ENCODE data around the gene MED9. TPM values are rescaled to one million over a fixed set of nuclear protein-coding genes. Genes with fewer than 3 reads are reported as not detected.
"Not testable (repeated sequence)": the region's sequence is repeated elsewhere in the genome, so short reads cannot be mapped to it uniquely, and the experiment has no call there.

MED9 gene
- total and polyA plus RNA-seq, 2 donors (not counting 1 experiment from before 2014, with no cell fraction given), result 10.5 to 11.7 TPM

DNA sequence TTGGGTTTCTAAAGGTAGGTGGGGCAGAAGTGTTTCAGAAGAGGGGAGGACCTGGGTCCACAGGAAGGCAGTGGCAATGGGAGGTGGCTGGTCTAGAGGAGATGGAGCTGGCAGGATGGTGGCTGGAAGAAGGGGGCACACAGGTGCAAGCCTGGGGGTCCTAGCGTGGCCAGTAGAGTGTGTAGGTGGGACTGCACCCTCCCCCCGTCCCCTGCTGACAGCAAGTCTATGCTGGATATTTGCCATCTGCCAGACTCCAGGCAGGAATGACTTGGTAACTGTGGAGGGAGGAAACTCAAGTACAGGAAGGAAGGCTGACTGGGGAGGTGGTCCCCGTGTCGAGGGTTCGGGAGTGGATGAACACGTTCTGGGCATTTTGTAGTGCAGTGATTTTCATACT lies 8.6 kb downstream of the MED9 start:
- H3K27ac ChIP-seq (ENCODE audit: insufficient read depth, low read length), result no peak overlapping the region
- H3K4me1 ChIP-seq (ENCODE audit: control insufficient read depth, extremely low read depth, insufficient read depth, low read length), result no peaks in the 10 kb centered on the region
- no peak overlapping the region for H2AFZ ChIP-seq (ENCODE audit: low read length)
- H3K36me3 ChIP-seq (ENCODE audit: control insufficient read depth, insufficient read depth, low read length), result peaks cover 3% of the 10 kb centered on the region
- H3K9me3 ChIP-seq (ENCODE audit: control insufficient read depth, insufficient read depth, low read depth, low read length), result no peaks in the 10 kb centered on the region
- no peak overlapping the region for H3K9ac ChIP-seq (ENCODE audit: insufficient read depth, low read length)
- no peak for DNase-seq (ENCODE audit: low read depth in 2 of 2)
- H3K27me3 ChIP-seq (ENCODE audit: control insufficient read depth, insufficient read depth, low read length), result no peaks in the 10 kb centered on the region
- peaks cover 23% of the 10 kb centered on the region for H3K79me2 ChIP-seq (ENCODE audit: control insufficient read depth, insufficient read depth, low read length)
- H3K4me3 ChIP-seq (replicated peaks in 1 of 4; ENCODE audit: control extremely low read depth in 1 of 4, insufficient read depth in 1 of 4, low read depth in 3 of 4, low read length in 4 of 4), result no peak overlapping the region
- no peak for TF ChIP-seq EZH2 (IDR thresholded peaks at IDR 0.05; ENCODE audit: low read length, missing control alignments)
- TF ChIP-seq, protein P1, sequence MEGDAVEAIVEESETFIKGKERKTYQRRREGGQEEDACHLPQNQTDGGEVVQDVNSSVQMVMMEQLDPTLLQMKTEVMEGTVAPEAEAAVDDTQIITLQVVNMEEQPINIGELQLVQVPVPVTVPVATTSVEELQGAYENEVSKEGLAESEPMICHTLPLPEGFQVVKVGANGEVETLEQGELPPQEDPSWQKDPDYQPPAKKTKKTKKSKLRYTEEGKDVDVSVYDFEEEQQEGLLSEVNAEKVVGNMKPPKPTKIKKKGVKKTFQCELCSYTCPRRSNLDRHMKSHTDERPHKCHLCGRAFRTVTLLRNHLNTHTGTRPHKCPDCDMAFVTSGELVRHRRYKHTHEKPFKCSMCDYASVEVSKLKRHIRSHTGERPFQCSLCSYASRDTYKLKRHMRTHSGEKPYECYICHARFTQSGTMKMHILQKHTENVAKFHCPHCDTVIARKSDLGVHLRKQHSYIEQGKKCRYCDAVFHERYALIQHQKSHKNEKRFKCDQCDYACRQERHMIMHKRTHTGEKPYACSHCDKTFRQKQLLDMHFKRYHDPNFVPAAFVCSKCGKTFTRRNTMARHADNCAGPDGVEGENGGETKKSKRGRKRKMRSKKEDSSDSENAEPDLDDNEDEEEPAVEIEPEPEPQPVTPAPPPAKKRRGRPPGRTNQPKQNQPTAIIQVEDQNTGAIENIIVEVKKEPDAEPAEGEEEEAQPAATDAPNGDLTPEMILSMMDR (conservative IDR thresholded peaks at IDR 0.05 in 1 of 2, IDR thresholded peaks at IDR 0.05 in 1 of 2; ENCODE audit: low read depth in 1 of 2, low read length in 2 of 2), result no peak
- H3K4me2 ChIP-seq (ENCODE audit: extremely low read depth, insufficient read depth, low read length), result no peak overlapping the region
- no peaks in the 10 kb centered on the region for H4K20me1 ChIP-seq (ENCODE audit: control insufficient read depth, extremely low read depth, insufficient read depth, low read length)

DNA sequence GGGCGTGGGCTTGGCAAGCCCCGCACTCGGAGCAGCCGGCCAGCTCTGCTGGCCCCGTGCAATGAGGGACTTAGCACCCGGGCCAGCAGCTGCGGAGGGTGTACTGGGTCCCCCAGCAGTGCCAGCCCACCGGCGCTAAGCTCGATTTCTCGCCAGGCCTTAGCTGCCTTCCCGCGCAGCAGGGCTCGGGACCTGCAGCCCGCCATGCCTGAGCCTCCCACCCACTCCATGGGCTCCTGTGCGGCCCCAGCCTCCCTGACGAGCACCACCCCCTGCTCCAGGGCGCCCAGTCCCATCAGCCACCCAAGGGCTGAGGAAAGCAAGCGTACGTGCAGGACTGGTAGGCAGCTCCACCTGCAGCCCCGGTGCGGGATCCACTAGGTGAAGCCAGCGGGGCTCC lies 9.6 kb downstream of the MED9 start:
- H3K27me3 ChIP-seq (ENCODE audit: control insufficient read depth, insufficient read depth, low read length); H3K27ac ChIP-seq (ENCODE audit: insufficient read depth, low read length); H3K9ac ChIP-seq (ENCODE audit: insufficient read depth, low read length); H3K4me2 ChIP-seq (ENCODE audit: extremely low read depth, insufficient read depth, low read length); DNase-seq (ENCODE audit: low read depth in 2 of 2); H3K36me3 ChIP-seq (ENCODE audit: control insufficient read depth, insufficient read depth, low read length); H3K4me1 ChIP-seq (ENCODE audit: control insufficient read depth, extremely low read depth, insufficient read depth, low read length); H4K20me1 ChIP-seq (ENCODE audit: control insufficient read depth, extremely low read depth, insufficient read depth, low read length); H3K9me3 ChIP-seq (ENCODE audit: control insufficient read depth, insufficient read depth, low read depth, low read length); H2AFZ ChIP-seq (ENCODE audit: low read length); H3K4me3 ChIP-seq (replicated peaks in 1 of 4; ENCODE audit: control extremely low read depth in 1 of 4, insufficient read depth in 1 of 4, low read depth in 3 of 4, low read length in 4 of 4): not testable (repeated sequence)
- H3K79me2 ChIP-seq (ENCODE audit: control insufficient read depth, insufficient read depth, low read length), result peaks cover 17% of the 10 kb centered on the region

DNA sequence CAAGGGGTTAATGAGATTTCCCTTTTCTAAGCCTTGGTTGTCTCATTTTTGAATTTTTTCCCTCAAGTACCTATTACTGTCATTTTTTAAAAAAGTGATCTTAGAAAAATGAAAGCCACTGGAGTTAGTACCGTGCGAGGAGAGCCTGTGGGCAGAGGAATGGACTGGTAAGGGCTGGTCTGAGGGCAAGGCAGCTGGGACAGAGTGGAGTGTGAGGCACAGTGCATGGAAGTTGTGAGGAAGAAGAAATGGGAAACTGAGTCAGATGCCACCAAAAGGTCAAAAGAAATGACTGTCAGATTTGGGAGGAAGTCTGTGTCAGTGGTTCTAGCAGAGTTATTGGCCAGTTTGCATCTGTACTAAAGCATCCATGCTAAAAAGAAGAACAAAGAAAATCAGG lies 11.2 kb downstream of the MED9 start:
- no peaks in the 10 kb centered on the region for H4K20me1 ChIP-seq (ENCODE audit: control insufficient read depth, extremely low read depth, insufficient read depth, low read length)

More for the DNA sequence above, 11.2 kb downstream of the MED9 start:
- Histone ChIP-seq H3K27ac (ENCODE audit: insufficient read depth, low read length) (no peak overlapping the region), H3K9me3 (ENCODE audit: control insufficient read depth, insufficient read depth, low read depth, low read length) (no peaks in the 10 kb centered on the region), H3K4me2 (ENCODE audit: extremely low read depth, insufficient read depth, low read length) (no peak overlapping the region), H3K4me3 (replicated peaks in 1 of 4; ENCODE audit: control extremely low read depth in 1 of 4, insufficient read depth in 1 of 4, low read depth in 3 of 4, low read length in 4 of 4) (no peak overlapping the region), H2AFZ (ENCODE audit: low read length) (no peak overlapping the region), H3K4me1 (ENCODE audit: control insufficient read depth, extremely low read depth, insufficient read depth, low read length) (no peaks in the 10 kb centered on the region), H3K36me3 (ENCODE audit: control insufficient read depth, insufficient read depth, low read length) (peaks cover 6% of the 10 kb centered on the region), H3K9ac (ENCODE audit: insufficient read depth, low read length) (no peak overlapping the region), H3K79me2 (ENCODE audit: control insufficient read depth, insufficient read depth, low read length) (peaks cover 14% of the 10 kb centered on the region), H3K27me3 (ENCODE audit: control insufficient read depth, insufficient read depth, low read length) (no peaks in the 10 kb centered on the region)
- DNase-seq (ENCODE audit: low read depth in 2 of 2), result no peak
- TF ChIP-seq, protein P1 (conservative IDR thresholded peaks at IDR 0.05 in 1 of 2, IDR thresholded peaks at IDR 0.05 in 1 of 2; ENCODE audit: low read depth in 1 of 2, low read length in 2 of 2), result no peak

Measured in fibroblast of lung (primary cell).